Left lobe of liver (tissue), 2 donors: ENCODE measurements around the gene PLCD1. TPM values are rescaled to one million over a fixed set of nuclear protein-coding genes. Genes with fewer than 3 reads are reported as not detected.
"Not testable (repeated sequence)": the region's sequence is repeated elsewhere in the genome, so short reads cannot be mapped to it uniquely, and the experiment has no call there.

Experiments used
- ATAC-seq: fragments of 200-7000 bp; cut with Tn5 transposase; one replicate; pipeline ENCODE4 v1.9.1; 2020; ENCODE audit warnings: mild to moderate bottlenecking, moderate library complexity
- DNase-seq: peaks from one replicate; pipeline ENCODE4 v3.0.0-alpha.2; 2020; ENCODE audit warnings: low spot score
- total RNA-seq: library from RNA; stranded (reverse); gene quantifications from one replicate; pipeline ENCODE4 v1.2.1, GENCODE V29; 2021
- donor health status: DM: no; HTN: no; CAD: no; lungs with moderate emphysema.
- donor health status: DM: no; HTN: yes; CAD: no.

PLCD1 gene
- 11.3 TPM for total RNA-seq

DNA sequence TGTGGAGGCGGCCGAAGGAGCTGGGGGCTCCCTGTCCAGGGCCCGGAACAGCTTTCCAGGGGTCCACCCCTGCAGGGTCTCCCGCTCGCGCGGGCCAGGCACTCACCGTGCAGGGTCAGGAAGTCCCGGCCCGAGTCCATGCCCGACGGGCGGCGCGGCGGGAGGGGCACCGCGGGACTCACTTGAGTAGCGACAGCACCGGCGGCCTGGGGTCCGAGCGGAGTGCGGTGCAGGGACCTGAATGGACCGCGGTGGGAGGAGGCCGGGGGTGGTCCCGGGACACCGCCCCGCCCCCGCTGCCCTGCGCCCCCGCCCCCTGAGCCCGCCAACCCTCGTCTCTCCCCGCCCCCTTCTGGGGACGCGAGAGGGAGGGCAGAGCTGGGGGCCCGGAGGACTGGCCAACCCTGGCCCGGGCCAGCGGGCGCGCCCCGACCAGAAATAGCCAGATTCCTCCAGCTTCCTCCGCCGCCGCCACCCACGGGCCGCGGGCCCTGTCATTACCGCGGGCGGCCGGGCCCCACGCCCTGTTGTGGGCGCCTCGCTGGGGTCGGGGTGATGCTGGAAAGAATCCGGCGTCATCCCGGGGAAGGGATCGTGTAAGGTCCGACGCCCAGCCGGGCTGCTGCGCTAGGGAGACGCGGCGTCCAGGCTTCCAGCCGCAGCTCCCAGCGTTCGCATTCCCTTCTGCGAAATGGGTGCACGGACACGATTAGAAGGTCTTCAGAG is at the start of gene PLCD1:
TSS of gene PLCD1 (minus strand) at position 243 of the 726 bp plus-strand sequence. CDS start at position 140, 103 bp downstream.
- ATAC-seq = peak; percentile 13
- DNase-seq = peak; percentile 68

DNA sequence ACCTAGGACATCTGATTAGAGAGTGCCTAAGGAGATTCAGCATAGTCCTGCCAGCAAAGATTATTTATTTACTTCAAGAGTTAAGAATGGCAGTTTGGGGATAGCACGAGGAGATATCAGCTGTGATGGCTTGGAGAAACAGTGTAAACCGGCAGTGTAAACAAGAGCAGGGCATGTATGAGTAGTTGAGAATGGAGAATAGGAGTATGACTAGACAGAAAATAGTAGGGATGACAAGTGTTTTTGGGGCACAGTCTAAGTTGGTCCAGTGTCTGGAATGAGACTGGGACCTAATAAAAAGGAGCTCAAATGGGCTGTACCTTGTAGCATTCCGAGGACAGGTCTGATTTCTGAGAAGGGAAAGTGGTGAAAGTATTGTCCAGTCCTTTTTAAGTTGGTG is 47.6 kb upstream of the PLCD1 start:
- not testable (repeated sequence) for DNase-seq, ATAC-seq

DNA sequence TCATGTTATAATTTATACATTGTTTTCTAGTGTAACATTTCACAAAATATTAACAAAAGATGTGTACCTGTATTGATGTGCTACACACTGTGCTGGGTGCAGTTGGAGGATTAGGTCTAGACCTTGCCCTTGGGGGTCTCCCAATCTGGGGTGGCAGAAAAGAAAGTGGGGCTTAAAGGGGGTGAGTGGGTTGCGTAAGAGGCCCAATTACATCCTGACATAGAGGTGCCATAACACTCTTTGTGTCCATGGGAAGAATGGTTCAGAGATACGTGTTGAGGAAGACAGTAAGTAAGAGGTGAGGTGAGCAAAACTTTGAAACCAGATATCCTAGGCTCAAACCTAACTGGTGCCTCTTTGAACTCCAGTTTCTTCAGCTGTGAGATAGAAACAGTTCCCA is 40.6 kb upstream of the PLCD1 start:
- ATAC-seq = no peak
- DNase-seq = no peak

DNA sequence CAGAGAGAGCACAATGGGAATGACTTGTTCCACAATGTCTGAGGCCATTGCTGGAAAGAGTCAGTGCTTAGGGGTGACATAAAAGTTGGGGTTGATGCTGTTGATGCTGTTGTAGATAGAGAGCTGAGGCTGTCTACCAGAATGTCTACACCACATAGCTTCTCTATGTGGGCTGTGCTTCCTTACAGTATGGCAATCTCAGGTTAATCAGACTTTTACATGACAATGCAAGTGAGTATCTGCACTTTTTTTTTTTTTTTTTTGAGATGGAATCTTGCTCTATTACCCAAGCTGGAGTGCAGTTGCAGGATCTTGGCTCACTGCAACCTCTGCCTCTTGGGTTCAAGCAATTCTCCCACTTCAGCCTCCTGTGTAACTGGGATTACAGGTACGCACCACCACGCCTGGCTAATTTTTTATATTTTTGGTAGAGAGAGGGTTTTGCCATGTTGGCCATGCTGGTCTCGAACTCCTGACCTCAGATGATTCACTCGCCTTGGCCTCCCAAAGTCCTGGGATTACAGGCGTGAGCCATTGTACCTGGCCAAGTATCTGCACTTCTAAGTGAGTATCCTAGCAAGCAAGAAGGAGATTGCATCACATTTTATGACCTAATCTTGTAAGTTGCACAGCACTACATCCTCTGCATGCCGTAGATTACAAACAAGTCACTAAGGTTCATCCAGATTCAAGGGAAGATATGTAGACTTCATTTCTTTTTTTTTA is 38.2 kb upstream of the PLCD1 start:
- ATAC-seq = no peak
- DNase-seq = no peak

DNA sequence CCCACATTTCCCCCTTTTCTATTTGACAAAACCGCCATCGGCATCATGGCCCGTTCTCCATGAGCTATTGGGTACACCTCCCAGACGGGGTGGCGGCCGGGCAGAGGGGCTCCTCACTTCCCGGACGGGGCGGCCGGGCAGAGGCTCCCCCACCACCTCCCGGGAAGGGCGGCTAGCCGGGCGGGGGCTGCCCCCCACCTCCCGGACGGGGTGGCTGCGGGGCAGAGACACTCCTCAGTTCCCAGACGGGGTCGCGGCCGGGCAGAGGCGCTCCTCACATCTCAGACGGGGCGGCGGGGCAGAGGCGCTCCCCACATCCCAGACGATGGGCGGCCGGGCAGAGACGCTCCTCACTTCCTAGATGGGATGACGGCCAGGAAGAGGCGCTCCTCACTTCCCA is 35.0 kb upstream of the PLCD1 start:
- not testable (repeated sequence) for ATAC-seq, DNase-seq

DNA sequence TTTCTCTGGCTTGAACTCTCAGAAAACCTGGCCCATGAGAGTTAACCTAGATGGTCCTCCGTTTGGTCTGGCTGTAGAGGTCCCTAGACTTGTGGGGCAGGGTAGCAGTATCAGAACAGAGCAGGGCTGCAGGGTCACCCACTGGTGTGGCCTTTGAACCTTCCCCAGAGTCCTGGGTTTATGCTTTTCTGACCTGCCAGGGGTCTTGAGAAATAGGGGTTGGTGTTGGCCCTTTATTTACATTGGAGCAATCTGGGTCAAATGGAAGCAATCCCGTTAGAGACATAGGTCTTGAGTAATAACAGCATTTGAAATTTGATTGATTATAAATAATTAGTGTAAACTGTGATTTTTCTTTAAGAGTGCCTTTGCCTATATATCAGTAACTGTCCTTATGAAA is 33.4 kb upstream of the PLCD1 start:
- ATAC-seq (peak; percentile 90), DNase-seq (no peak)

DNA sequence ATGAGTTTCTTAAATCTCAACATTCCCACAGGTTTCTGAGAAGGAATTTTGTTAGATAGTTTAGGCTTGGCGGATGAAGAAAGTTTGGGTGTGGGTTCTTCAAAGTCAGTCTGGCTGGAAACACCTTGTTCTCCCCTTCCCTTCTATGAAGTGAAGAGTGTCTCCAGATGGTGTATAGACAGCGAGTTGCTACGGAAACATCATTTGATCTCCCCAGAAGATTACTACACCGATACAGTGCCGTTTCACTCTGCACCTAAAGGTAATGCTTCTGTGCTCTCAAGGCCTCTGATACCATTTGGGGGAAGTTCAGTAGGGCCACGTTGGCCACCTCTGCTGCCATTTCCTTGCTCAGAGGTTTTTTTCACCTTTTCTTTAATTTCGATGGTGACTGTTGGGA is 30.1 kb upstream of the PLCD1 start:
- DNase-seq (no peak), ATAC-seq (no peak)

DNA sequence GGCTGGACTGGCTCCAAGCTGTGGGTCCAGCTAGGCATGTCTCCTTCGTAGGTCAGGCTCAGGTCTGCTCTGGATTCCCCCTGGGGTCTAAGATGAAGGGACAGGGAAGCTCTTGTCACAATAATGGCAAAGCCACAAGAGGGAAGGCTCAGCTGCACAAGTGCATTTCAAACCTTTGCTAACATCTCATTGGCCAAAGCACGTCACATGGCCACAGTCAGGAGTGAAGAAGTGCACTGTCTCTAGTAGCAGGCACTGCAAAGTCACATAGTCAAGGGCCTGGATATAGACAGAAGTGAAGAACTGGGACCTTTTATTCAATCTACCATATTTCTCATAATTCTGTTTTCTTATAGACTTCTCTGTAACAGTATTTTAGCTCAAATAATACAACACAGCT is 29.7 kb upstream of the PLCD1 start:
- no peak for DNase-seq
- no peak for ATAC-seq

DNA sequence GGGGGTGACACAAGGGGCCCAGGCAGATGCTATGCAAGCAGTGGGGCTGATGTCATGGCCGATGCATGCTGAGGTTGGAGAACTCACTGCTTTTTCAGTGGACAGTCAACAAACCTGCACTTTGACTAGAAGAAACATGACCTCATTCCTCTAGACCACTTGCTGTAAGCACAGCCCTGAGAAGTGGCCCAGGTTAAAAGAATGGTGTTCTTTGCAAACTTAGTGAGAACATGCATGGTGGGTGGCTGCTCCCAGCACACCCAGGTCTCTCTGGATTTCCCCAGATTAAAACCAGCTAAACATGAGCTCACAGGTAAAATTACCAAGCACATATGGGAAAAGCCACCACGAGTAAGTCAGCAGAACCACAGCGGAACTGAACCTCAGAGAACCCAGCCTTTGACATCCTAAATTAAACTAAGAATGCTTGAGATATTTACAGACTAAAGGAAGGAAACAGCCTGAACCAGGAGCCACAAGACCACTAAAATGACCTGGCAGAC is 25.1 kb upstream of the PLCD1 start:
- DNase-seq (no peak), ATAC-seq (no peak)

DNA sequence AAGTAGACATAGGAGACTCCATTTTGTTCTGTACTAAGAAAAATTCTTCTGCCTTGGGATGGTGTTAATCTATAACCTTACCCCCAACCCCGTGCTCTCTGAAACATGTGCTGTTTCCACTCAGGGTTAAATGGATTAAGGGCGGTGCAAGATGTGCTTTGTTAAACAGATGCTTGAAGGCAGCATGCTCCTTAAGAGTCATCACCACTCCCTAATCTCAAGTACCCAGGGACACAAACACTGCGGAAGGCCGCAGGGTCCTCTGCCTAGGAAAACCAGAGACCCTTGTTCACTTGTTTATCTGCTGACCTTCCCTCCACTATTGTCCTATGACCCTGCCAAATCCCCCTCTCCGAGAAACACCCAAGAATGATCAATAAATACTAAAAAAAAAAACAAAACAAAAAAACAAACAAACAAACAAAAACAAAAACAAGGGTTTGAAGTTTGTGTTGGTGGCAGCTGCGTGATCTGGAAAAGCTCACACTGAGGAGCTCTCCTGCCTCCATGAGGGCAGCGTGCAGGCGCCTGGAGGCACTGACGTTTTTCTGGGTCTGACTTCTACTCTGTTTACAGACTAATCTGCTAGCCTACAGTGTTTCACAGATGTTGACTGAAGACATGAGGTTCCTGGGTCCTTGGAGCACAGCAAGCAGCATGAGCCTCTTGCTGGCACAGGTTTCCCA is 24.5 kb upstream of the PLCD1 start:
- DNase-seq, ATAC-seq: not testable (repeated sequence)

DNA sequence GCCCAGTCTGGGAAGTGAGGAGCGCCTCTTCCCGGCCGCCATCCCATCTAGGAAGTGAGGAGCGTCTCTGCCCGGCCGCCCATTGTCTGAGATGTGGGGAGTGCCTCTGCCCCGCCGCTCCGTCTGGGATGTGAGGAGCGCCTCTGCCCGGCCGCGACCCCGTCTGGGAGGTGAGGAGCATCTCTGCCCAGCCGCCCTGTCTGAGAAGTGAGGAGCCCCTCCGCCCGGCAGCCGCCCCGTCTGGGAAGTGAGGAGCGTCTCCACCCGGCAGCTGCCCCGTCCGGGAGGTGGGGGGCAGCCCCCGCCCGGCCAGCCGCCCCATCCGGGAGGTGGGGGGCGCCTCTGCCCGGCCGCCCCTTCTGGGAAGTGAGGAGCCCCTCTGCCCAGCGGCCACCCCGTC is 23.8 kb upstream of the PLCD1 start:
- DNase-seq, ATAC-seq: not testable (repeated sequence)

DNA sequence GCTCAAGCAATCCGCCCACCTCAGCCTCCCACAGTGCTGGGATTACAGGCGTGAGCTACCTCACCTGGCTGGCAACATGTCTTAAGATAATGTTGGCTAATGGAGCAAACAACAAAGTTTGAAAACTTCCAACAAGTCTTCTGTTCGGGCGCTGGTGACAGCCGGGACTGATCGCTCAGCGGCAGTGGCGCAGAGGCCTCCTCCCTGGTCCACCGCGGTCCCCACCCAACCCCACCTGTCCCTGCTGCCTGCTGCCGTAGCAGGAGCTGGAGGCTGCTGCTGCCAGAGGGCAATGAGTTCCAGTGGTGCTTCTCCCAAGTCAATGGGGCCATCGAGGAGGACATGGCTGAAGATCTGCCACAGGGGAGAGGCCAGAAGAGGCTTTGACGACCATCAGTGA is 21.7 kb upstream of the PLCD1 start:
- DNase-seq = no peak
- ATAC-seq = no peak

DNA sequence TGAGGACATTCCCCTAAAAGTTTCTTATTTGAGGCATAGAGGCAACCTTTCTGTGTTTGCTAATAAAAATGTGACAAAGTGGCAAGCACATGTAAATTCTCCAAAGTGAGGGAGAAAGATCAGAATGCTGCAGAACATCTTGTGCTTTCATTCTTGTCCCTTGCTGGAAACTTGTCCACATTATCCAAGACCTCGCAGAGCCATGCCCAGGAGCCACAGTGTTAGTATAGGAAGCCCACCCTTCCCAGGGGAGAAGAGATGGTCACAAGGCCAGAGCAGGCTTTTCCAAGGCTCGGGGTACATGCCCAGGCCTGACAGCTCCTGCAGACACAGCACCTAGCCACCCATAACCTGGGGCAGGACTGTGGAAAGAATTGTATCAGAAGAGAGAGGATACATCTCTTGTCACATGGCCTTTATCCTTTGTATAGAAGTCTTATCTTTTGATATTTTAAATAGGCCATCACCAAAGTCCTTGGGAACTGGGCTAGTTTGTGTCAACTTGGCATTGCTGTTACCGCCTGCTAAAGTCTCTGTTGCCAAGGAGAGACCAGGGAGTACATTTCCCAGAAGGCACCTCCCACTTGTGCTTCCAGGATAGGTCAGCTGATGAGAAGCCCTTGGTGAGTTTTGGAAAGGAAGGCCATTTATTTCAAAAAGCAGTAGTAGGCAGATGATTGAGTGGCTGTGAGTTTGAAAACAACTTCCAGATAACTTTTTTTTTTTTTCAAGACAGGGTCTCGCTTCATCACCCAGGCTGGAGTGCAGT is 20.1 kb upstream of the PLCD1 start:
- no peak for ATAC-seq
- no peak for DNase-seq

DNA sequence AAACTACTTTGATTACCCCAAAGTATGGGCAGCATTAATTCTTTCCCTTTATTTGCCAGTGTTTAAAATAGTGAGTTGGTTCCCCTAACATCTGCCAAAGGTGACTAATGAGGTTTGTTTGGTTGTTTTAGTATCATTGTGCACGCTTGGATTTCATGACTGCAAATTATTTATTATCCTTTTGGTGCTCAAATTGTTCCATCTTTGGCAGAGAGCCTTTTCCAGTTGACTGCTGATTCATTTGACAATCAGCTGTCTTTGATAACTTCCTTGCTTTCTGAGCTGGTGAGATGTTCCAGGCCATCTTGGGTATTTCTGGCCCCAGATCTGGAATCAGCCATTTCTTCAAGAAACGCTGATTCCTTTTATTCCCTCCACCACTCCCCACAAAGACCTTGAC is 18.5 kb upstream of the PLCD1 start:
- DNase-seq (no peak), ATAC-seq (no peak)

DNA sequence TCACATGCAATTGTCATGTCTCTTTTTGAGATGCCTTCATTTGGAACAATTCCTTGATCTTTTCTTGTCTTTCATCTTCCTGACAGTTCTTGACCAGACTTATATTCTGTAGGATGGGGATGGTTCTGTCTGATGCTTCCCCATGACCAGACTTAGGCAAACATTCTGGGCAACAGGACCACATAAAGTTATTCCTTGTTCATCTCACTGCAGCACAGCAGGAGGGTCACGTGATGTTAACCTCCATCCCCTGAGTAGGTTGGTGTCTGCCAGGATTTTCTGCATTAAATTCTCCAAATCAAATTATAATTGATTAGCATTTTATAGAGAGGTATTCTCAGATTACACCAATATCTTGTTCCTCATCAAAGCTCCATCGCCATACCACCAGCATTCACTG is 17.4 kb upstream of the PLCD1 start:
- no peak for DNase-seq
- ATAC-seq = no peak

DNA sequence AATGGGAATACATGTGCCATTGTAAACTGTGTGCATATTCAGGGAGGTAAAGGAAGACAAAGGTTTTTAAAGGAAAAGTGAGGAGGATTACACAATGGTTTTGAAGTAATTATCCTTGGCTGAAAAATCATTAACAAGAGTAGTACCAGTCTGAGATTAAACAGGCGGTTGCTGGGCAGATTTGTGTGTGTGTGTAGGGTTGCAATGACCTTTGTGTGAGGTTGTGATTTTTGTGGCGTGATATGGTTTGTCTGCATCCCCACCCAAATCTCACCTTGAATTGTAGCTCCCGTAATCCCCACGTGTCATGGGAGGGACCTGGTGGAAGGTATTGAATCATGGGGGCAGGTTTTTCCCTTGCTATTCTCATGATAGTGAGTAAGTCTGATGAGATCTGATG is 16.6 kb upstream of the PLCD1 start:
- ATAC-seq (no peak), DNase-seq (no peak)

DNA sequence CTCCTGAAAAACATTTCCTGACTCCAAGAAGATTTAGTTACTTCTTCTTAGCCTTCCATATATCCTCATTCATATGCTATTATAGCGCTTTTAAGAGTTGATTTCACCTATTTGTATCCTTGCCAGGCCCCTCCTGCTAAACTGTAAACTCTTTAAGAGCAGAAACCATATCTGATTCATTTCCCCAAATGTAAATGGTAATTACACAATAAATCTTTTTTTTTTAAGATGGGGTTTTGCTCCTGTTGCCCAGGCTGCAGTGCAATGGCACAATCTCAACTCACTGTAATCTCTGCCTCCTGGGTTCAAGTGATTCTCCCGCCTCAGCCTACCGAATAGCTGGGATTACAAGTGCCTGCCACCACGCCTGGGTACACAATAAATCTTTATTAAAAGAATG is 14.0 kb upstream of the PLCD1 start:
- ATAC-seq (no peak), DNase-seq (no peak)

DNA sequence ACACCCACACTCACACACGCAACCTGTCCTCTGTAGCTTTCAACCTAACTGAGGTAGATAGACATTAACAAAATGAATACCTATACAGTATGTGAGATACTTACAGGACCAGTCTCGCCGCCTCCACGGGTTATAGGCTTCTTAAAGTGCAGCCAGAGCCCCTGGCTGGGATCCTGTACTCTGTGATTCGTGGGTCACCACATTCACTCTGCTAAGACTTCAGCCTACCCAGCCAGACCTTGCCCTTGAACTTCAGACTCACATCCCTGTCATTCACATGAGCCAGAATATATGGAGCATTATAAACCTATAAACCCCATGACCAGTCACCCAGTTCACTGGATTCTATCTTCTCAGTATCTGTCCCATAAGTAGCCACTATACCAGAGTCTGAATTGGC is 11.0 kb upstream of the PLCD1 start:
- ATAC-seq = no peak
- no peak for DNase-seq

DNA sequence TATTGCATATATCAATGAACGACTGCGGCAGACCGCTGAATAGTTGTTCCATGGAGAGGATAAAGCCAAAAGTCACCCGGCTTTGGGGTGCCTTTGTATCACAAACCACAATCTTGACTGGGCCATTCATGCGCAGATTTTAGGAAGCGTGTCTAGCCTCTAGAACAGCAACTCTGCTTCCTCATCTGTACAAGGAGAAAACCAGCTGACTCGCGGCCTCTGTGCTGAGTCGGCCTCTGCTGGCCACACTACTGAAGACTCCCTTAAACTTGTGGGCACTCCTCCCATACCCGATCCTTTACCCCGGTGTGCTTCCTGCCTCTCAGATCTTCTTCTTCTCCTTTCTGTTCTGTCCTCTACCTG is 10.4 kb upstream of the PLCD1 start:
- ATAC-seq = peak; percentile 76
- peak; percentile 50 for DNase-seq

DNA sequence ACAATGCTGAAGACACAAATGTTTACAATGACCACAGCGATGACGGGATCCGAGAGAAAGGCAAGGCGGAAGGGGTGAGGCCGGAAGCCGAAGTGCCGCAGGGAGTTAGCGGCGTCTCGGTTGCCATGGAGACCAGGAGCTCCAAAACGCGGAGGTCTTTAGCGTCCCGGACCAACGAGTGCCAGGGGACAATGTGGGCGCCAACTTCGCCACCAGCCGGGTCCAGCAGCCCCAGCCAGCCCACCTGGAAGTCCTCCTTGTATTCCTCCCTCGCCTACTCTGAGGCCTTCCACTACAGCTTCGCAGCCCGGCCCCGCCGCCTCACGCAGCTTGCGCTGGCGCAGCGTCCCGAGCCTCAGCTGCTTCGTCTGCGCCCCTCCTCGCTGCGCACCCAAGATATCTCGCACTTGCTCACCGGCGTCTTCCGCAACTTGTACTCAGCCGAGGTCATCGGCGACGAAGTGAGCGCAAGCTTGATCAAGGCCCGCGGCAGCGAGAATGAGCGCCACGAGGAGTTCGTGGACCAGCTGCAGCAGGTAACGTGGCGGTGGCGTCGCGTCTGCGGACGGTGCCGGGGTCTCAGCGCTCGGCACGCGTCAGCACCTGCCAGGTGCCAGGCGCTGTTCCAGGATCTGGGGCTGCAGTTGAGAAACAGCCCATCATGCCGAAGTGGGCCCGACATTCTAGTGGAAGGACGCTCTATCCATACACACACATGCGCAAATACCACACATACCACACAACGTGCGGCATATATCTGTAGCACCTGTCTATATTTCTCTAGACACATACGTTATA is 9.9 kb upstream of the PLCD1 start, which contains the start of gene DLEC1:
TSS of gene DLEC1 (plus strand) at position 108 of the 798 bp plus-strand sequence. CDS start at position 126, 18 bp downstream.
- ATAC-seq = peak; percentile 50
- peak; percentile 60 for DNase-seq
